ENCODE data around the gene SNX22. TPM values are rescaled to one million over a fixed set of nuclear protein-coding genes. Genes with fewer than 3 reads are reported as not detected.

Gene SNX22
- total RNA-seq, 2 donors from 2014 or later = 0.60 to 0.74 TPM

GRCh38 chr15:64153480-64154367 lies 2.2 kb downstream of the SNX22 start:
- DNase-seq (peak; percentile 93 to 97), ATAC-seq (replicated peaks in 1 of 2) (peak; percentile 74)
- H3K4me1 Mint-ChIP-seq (ENCODE audit: low read depth) = peaks cover 39% of the 10 kb centered on the region
- H3K27me3 Mint-ChIP-seq (ENCODE audit: low read depth) = peaks cover 17% of the 10 kb centered on the region
- no peaks in the 10 kb centered on the region for H3K9me3 Mint-ChIP-seq
- peaks cover 5 to 14% of the 10 kb centered on the region in 2 donors for H3K36me3 Mint-ChIP-seq (ENCODE audit: insufficient read depth in 2 of 2)
- H3K27ac Mint-ChIP-seq = no peak overlapping the region
- peak overlapping the region; percentile 85 to 88 for H3K4me3 Mint-ChIP-seq

- Mint-ChIP-seq H3K36me3 (ENCODE audit: insufficient read depth in 2 of 2) (peaks cover 14 to 26% of the 10 kb centered on the region in 2 donors), H3K4me3 (no peak overlapping the region), H3K27ac (no peak overlapping the region), H3K27me3 (ENCODE audit: low read depth) (peaks cover 13% of the 10 kb centered on the region), H3K4me1 (ENCODE audit: low read depth) (peaks cover 40% of the 10 kb centered on the region), H3K9me3 (no peaks in the 10 kb centered on the region)
- ATAC-seq (replicated peaks in 1 of 2) = no peak
- DNase-seq = no peak
Observed at GRCh38 chr15:64155802-64156651, 4.5 kb downstream of the SNX22 start.

- H3K36me3 Mint-ChIP-seq (ENCODE audit: insufficient read depth in 2 of 2) = peaks cover 16 to 27% of the 10 kb centered on the region in 2 donors
- DNase-seq = no peak
Observed at GRCh38 chr15:64156652-64157331, 5.3 kb downstream of the SNX22 start.

DNA sequence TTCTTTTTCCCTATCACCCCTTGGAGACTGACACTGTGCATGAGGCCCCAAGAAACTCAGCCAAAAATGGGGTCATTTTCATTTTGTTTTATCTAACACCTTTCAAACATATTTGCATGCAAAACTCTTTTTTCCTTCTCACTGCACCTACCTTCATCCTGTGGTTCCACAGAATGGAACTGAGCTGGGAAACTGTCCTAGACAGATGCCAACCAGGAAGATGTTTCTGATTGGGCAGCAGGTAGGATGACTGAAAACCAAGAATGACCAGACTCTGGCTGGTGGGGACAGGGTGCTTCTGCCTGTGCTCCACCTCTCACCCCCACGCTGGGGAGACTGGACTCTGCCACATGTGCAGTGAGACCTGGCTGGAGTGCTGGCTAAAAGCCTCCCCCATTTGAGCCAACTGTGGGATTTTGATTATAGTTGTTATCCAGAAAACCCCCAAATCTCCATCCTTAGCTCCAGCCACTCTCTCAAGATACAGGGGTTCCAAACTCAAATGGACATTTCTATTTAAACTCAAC lies 6.1 kb downstream of the SNX22 start:
- Mint-ChIP-seq H3K27me3 (ENCODE audit: low read depth) (peaks cover 9% of the 10 kb centered on the region), H3K36me3 (ENCODE audit: insufficient read depth in 2 of 2) (peaks cover 18 to 32% of the 10 kb centered on the region in 2 donors), H3K4me1 (ENCODE audit: low read depth) (peaks cover 45% of the 10 kb centered on the region), H3K9me3 (no peaks in the 10 kb centered on the region), H3K4me3 (peak overlapping the region in 1 of 2 donors; percentile 2), H3K27ac (peak overlapping the region; percentile 29)
- DNase-seq = no peak
- no peak for ATAC-seq (replicated peaks in 1 of 2)

More at GRCh38 chr15:64156652-64157331, 5.3 kb downstream of the SNX22 start:
- Mint-ChIP-seq H3K27ac (no peak overlapping the region), H3K4me3 (no peak overlapping the region), H3K4me1 (ENCODE audit: low read depth) (peaks cover 42% of the 10 kb centered on the region), H3K27me3 (ENCODE audit: low read depth) (peaks cover 11% of the 10 kb centered on the region), H3K9me3 (no peaks in the 10 kb centered on the region)
- ATAC-seq (replicated peaks in 1 of 2) = no peak

DNA sequence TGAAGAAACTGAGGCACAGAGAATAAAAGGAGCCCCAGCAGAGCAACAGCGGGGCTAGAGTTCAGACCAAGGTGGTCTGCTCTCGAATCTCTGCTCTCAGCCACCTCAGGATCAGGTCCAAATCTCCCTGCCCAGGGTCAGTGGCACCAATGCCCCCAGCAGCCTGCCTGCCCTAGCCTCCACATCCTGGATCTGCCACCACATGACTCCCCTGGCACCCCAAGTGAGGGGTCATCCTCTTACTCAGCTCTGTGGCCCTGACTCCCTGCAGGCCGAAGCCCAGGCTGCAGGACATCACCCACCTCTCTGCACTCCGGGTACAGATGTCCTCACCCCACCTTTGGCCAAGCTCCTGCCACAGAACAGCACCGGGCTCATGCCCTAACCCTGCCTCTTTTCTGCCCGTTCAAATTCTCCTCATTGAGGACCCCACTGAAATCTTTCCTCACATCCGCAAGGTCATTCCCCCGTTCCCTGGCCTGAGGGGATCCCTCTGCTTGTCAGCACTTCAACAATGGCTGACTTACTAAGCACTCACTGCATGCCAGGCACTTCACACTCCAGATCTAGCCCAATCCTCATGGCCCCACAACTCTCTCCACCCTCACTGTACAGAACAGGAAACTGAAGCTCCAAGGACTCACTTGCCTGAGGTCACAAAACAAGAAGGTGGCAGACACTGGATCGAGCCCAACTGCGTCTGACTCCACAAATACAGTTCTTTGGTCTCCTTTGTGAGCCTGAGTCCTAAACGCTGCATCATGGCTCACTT lies 7.0 kb downstream of the SNX22 start:
- H3K4me3 Mint-ChIP-seq = no peak overlapping the region

GRCh38 chr15:64161688-64162477 lies 10.4 kb downstream of the SNX22 start:
- Mint-ChIP-seq H3K4me3 (peak overlapping the region; percentile 88 to 97), H3K4me1 (ENCODE audit: low read depth) (peaks cover 65% of the 10 kb centered on the region), H3K27me3 (ENCODE audit: low read depth) (no peaks in the 10 kb centered on the region), H3K36me3 (ENCODE audit: insufficient read depth in 2 of 2) (peaks cover 18 to 25% of the 10 kb centered on the region in 2 donors), H3K27ac (peak overlapping the region; percentile 92), H3K9me3 (no peaks in the 10 kb centered on the region)
- DNase-seq (no peak), ATAC-seq (replicated peaks in 1 of 2) (no peak)

More for the DNA sequence above, 7.0 kb downstream of the SNX22 start:
- no peak for DNase-seq
- Mint-ChIP-seq H3K27me3 (ENCODE audit: low read depth) (no peaks in the 10 kb centered on the region), H3K36me3 (ENCODE audit: insufficient read depth in 2 of 2) (peaks cover 18 to 32% of the 10 kb centered on the region in 2 donors), H3K27ac (peak overlapping the region; percentile 36), H3K4me1 (ENCODE audit: low read depth) (peaks cover 39% of the 10 kb centered on the region), H3K9me3 (no peaks in the 10 kb centered on the region)
- no peak for ATAC-seq (replicated peaks in 1 of 2)

DNA sequence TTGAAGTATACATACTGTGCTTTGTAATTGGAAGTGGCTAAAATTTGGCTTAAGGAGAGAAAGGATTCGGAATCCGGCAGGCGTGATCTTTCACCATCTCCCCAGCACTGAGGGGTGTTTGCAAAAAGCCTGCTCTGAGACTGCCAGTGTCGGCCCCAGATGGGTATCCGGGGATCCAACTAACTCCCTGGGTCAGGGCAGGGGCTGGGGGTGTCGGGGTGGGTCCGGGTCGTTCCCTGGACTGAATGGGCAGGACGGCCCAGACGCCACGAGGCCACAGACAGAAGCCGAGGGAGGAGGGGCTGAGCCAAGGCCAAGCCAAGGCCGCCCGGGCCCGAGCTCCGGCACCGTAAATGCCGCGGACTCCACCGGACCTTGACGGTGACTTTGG lies 10.9 kb downstream of the SNX22 start:
- Mint-ChIP-seq H3K4me1 (ENCODE audit: low read depth) (peaks cover 70% of the 10 kb centered on the region), H3K9me3 (no peaks in the 10 kb centered on the region), H3K36me3 (ENCODE audit: insufficient read depth in 2 of 2) (peaks cover 18 to 25% of the 10 kb centered on the region in 2 donors), H3K27me3 (ENCODE audit: low read depth) (no peaks in the 10 kb centered on the region), H3K4me3 (peak overlapping the region; percentile 88 to 97), H3K27ac (peak overlapping the region; percentile 92)
- no peak for DNase-seq
- peak; percentile 24 to 25 for ATAC-seq (replicated peaks in 1 of 2)

DNA sequence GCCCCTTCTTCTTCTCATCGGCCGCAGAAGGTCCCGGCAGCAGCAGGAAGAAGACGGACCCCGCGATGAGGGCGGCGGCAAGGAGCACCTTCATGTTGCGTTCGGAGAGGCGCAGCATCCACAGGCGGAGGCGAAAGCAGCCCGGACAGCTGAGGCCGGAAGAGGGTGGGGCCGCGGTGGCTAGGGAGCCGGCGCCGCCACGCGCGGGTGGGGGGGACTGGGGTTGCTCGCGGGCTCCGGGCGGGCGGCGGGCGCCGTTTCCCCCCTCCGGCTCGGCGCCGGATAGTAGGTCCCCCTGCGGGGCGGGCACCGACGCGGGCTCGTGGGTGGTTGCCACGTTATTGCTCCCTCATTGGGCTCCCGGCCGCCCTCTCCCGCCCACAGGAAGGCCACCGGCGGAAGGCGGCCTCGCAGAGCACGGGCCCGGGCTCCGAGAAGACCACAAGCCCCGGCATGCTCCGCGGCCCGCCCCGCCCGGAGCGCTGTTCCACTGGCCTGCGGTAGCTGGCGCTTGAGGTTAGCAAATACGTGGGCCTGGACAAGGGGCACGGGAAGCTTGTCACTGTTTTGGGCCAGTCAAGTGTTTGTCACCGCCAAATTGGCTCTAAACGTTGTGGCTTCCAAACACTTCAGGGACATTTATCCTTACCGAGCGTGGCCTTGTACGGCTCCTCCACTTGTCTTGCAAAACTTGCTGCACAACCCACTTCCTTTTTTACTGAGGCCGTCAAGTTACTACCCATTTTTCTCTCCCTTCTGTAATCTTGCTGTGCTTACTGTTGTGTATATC lies 11.5 kb downstream of the SNX22 start, which contains the start of gene PPIB:
Gene PPIB, minus strand, starts transcription at position 154 of the 790 bp plus-strand sequence. Its CDS starts 36 bp downstream, at position 118.
- peaks cover 16 to 22% of the 10 kb centered on the region in 2 donors for H3K36me3 Mint-ChIP-seq (ENCODE audit: insufficient read depth in 2 of 2)
- peak within 1 kb of the TSS; percentile 94 for H3K27ac Mint-ChIP-seq
- no peaks in the 10 kb centered on the region for H3K9me3 Mint-ChIP-seq
- H3K4me1 Mint-ChIP-seq (ENCODE audit: low read depth) = peaks cover 66% of the 10 kb centered on the region
- H3K27me3 Mint-ChIP-seq (ENCODE audit: low read depth) = no peaks in the 10 kb centered on the region
- DNase-seq (peak; percentile 98 to 99), ATAC-seq (replicated peaks in 1 of 2) (peak; percentile 93 to 94)
- peak within 1 kb of the TSS; percentile 88 to 97 for H3K4me3 Mint-ChIP-seq

DNA sequence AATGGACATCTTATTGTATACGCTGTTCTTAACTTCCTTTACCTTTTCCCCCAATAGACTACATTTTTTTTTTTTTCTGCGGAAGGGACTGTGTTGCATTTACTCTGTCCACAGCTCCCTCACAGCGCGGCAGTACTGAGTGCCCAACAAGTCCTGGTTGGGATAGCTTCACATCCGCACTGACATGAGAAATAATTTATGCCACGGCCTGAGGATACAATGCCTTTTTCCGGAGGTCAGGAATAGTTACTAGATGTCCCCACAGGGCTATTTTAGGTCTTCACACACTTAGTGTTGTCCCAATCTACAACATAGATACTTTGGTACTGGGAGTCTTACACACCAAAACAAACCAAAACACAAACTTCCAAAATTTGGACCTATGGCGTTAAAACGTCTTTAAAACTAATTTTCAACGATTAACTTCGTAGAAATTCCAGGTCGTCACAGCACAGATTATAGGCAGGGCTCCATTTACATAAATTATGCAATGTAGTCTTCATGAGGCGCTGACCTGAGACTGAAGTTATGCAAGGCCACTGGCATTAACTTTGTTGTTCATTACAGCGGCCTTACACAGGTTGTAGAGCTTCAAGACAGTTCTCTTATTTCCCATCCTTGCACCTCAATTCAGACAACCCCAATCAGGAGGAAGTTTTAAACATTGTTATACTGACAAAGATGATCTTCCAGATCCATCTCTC lies 12.3 kb downstream of the SNX22 start:
- DNase-seq = no peak
- Mint-ChIP-seq H3K36me3 (ENCODE audit: insufficient read depth in 2 of 2) (peaks cover 12 to 17% of the 10 kb centered on the region in 2 donors), H3K4me3 (peak overlapping the region; percentile 82 to 92), H3K9me3 (no peaks in the 10 kb centered on the region), H3K27me3 (ENCODE audit: low read depth) (no peaks in the 10 kb centered on the region), H3K4me1 (ENCODE audit: low read depth) (peaks cover 59% of the 10 kb centered on the region), H3K27ac (peak overlapping the region; percentile 94)
- peak in 1 of 2 donors; percentile 0 for ATAC-seq (replicated peaks in 1 of 2)

DNA sequence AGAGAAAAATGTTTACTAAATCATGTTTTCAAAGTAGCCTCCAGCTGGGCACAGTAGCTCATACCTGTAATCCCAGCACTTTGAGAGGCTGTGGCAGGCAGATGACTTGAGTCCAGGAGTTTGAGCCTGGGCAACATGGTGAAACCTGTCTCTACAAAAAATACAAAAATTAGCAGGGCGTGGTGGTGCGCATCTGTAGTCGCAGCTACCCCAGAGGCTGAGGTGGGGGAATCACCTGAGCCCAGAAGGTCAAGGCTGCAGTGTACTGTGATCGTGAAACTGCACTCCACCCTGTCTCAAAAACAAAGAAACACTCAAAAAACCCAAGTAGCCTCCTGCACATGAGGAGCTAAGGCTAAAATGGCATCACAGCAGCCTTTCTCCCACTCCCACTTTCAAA lies 12.9 kb downstream of the SNX22 start:
- peak overlapping the region; percentile 47 to 92 for H3K4me3 Mint-ChIP-seq
- no peaks in the 10 kb centered on the region for H3K27me3 Mint-ChIP-seq (ENCODE audit: low read depth)
- H3K9me3 Mint-ChIP-seq = no peaks in the 10 kb centered on the region
- H3K4me1 Mint-ChIP-seq (ENCODE audit: low read depth) = peaks cover 52% of the 10 kb centered on the region
- DNase-seq (no peak), ATAC-seq (replicated peaks in 1 of 2) (no peak)
- peak overlapping the region; percentile 94 for H3K27ac Mint-ChIP-seq
- peaks cover 10 to 14% of the 10 kb centered on the region in 2 donors for H3K36me3 Mint-ChIP-seq (ENCODE audit: insufficient read depth in 2 of 2)
